NCI-H526 (cell line): ENCODE measurements around the gene PACSIN1.

ENCODE experiments used
- DNase-seq, 2 experiments: peaks; one replicate each; lab custom pipeline; 2025; lab: John Stamatoyannopoulos, UW

The PACSIN1 gene

DNA sequence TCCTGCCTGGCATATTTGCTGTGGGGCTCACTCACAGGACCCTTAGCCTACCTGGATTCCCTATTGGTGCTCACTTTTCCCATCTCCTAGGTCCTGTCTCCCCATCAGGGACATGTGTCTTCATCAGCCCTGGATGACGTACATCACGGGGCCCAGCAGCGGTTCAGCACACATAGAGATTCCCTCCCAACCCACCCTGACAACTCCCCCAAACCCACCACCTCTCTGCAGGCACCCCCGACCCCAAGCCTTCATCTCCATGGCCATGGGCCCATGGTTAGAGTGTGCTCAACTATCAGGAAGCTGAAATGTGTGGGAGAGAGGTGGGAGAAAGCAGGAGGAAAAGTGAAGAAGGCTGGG lies 115.7 kb downstream of the PACSIN1 start:
- no peak for DNase-seq

DNA sequence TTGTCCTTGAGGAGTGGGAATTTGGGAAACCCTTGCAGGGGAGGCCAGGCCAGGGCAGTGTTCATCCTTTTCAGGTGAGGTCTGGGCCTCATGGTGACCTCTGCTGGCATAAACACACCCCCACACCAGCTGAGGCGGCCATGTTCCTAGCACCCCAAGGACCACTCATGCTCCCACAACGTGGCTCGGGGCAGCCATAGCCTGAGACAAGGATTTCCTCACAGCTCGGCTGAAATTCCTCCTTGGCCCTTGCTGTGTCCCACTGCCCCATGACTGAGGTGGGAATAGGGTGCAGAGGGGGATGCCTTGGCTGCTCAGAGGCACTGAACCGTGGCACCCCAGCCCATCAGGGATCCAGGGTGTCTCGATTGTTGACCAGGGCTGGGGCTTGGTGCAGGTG lies 117.6 kb downstream of the PACSIN1 start:
- DNase-seq: no peak

DNA sequence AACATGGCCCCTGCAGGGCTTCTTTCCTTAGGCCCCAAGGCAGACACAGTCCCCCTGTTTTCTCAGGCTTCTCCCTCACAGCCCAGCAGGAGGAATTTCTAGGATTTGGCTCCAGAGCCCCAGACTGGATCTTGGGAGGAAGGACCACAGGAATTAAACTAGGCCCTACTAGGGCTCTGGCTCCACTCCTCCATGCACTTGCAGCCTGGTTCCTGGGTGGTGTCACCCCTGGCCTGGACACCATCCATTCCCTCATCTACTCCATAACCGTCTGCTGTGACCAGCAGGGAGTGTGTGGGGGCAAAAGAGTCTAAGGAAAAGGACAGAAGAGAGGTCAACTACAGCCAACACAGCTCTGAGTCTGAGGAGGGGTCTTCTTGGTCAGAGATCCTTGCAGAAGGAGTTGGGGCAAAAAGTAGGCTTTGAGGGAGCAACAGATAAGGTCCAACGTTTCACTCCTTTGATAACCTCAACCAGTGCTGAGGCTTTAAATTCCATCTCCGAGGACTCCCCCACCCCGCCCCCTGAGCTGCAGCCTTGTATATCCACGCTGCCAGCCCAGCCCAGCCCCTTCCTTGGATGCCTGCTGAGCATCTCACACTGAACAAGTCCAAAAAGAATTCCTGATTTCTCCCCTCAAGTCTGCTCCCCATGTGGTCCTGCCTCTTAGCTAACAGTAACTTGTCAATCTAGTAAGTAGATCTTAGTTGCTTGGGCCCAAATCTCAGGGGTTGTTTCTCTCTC lies 118.2 kb downstream of the PACSIN1 start:
- DNase-seq: no peak

DNA sequence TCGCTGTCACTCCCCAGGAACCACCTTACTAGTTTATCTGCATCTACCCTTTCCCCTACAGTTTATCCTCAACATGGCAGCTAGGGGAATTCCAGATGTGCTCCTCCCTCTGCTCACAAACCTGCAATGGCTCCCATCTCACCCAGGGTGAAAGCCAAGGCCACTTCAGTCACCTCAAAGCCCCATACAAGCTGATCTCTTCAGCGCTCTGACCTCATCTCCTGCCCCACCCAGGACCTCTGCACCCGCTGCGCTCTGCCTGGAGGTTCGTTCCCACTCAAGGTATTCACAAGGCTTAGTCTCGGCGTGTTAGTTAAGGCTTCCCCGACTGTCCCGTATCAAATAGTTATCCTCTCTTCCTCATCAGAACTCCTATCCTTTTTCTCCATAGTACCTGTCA lies 118.8 kb downstream of the PACSIN1 start:
- DNase-seq: no peak
